Activated CD4-positive, alpha-beta T cell treated with anti-CD3 and anti-CD28 coated beads, Interleukin-2, Interleukin-4, amounts not matched to agents 100 ng/mL and 50 ng/mL, durations not matched to agents 16 hours and 8 hours (primary cell): ENCODE data around the gene TNNT2.
A peak's percentile ranks its signal among the peaks of the same experiment; 100 is the strongest.

ENCODE experiments used
- DNase-seq: peaks from one replicate; pipeline ENCODE4 v3.0.0-alpha.2; 2020; ENCODE audit warnings: low spot score

The TNNT2 gene

DNA sequence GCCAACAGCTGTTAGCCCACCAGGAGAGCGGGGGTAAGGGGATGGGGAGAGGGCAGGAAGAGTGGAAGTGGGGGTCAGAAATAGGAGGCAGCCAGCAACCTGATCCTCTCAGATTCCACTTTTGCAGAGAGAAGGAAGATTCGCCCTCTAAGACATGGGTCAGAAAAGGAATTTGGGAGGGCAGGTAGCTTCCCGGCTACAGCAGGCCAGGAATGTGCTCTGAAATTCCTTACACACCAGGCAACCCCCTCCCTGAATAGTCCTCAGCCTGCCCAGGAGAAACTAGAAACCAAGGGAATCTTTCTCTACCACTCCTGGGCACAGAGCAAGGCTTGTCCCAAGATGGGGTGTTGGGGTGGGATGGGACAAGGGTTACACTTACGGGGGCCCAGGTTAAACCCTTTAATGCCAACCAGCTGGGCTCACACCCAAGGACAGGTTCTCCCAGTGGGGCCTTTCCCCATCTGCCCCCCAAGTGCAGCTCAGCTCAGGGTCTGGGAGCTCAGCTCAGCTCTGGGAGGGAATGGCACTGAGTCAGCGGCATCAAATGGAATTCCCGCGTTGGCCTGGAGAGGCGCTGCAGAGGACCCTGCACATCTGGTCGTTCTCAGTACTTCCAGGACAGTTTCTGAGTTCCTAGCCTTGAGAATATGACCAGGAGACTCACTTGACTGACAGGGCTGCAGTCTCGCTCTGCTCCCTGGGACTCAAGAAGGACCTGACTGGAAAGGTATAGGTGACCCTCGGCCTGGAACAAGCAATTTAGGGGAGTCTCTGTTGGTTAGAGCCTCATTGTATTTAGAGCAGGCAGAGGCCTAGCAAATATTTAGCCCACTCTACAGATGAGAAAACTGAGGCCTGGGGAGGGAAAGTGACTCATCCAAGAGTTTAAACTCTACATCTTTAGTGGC, 761 bp downstream of the TNNT2 start:
- DNase-seq = peak; percentile 14

GRCh38 chr1:201376107-201376463, 1.4 kb downstream of the TNNT2 start:
- no peak for DNase-seq

- DNase-seq = no peak
Observed at GRCh38 chr1:201375169-201375568, 2.3 kb downstream of the TNNT2 start.

GRCh38 chr1:201374364-201374763, 3.1 kb downstream of the TNNT2 start:
- no peak for DNase-seq

- DNase-seq = no peak
Observed at GRCh38 chr1:201371792-201372191, 5.7 kb downstream of the TNNT2 start.

DNA sequence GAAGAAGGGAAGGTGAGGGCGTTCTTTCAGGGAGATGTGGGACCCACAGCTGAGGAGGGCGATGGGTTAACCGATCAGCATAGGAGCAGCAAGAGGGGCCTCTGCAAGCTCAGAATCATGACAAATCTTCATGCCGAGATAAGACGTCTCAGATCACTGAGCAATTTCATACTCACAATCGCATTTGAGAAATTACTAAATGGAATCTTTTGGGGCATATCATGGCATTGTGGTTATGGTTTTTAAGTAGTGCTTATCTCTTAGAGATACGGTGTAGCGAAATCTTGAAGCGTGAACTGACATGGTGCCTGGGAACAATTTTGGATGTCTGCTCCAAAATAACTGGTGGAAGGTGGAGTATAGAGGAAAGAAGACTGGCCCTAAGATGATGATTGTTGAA, 6.2 kb downstream of the TNNT2 start:
- DNase-seq = no peak

GRCh38 chr1:201370500-201370899, 7.0 kb downstream of the TNNT2 start:
- DNase-seq = no peak

DNA sequence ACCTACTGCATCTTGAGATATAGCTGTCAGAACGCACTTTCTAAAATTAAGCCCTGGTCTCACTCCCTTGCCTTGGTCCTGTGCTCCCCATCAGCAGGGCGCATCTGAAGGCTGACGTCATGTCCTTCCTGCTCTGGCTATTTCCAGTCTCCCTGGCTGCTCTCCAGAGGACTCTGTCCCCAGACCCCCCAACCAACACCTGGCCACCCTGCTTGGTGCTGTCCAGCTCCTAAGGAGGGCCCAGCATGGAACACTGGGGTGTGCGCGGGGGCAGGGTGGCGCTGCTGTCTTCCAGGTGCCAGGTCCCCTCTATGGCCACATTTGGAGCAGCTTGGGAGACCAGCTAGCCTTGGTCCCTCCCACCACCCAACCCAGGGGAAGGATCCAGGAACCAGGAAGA, 8.3 kb downstream of the TNNT2 start:
- DNase-seq = no peak

- no peak for DNase-seq
Observed at GRCh38 chr1:201366696-201367095, 10.8 kb downstream of the TNNT2 start.

DNA sequence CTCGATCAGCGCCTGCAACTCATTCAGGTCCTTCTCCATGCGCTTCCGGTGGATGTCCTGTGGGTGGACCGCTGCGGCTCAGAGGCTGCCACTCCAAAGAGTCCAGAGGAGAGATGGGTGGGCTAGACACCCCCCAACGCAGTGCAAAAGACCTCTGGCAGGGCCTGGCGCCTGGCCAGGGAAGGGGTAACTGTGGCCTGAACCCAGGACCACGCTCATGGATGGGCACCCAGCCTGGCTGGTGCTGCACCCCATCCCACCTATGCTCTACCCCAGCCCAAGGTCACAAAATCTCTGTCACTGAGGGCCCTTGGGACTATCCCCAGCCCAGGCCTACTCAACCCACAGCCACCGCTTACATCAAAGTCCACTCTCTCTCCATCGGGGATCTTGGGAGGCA, 12.2 kb downstream of the TNNT2 start:
- DNase-seq = no peak

- DNase-seq = no peak
Observed at GRCh38 chr1:201364808-201365105, 12.7 kb downstream of the TNNT2 start.

- DNase-seq = no peak
Observed at GRCh38 chr1:201363467-201363866, 14.0 kb downstream of the TNNT2 start.

GRCh38 chr1:201362906-201363305, 14.6 kb downstream of the TNNT2 start:
- no peak for DNase-seq

DNA sequence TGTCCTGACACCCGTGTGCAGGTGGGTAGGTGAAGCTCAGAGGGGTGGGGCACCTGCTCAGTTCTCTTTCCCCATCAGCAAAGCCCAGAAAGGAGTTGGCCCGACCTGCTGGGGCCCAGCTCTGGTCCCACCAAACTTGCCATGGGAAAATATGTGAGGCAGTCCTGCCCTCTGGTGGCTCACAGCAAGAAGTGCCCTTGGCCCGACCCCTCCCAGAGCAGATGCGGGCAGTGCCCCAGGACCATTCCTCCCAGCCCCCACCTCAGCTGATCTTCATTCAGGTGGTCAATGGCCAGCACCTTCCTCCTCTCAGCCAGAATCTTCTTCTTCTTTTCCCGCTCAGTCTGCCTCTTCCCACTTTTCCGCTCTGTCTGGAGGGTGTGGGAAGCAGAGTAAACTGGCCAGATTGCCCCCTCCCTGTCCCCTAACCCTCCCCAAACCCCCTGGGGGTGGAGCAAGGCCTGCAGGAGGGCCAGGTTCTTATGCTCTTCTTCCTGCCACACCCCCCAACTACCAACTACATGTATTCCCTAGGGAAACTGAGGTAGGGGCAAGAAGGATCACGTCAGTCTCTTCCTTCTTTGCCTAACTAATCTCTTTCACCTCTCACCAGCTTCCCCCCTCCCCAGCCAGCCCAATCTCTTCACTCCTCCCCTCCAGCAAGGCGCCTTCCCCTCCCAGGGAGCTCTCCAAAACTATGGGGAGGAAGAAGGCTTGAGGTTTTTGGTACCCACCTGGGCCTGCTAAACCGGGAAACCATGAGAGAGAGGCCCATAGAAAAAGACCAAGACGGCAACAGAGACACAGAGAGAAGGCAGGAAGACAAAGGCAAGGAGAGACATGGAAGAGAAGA, 15.6 kb downstream of the TNNT2 start:
- DNase-seq = peak; percentile 40

GRCh38 chr1:201360901-201361651, 16.4 kb downstream of the TNNT2 start:
- no peak for DNase-seq

- no peak for DNase-seq
Observed at GRCh38 chr1:201360486-201360885, 17.0 kb downstream of the TNNT2 start.

- no peak for DNase-seq
Observed at GRCh38 chr1:201359873-201360210, 17.6 kb downstream of the TNNT2 start.

GRCh38 chr1:201359031-201359872, 18.2 kb downstream of the TNNT2 start:
- no peak for DNase-seq

DNA sequence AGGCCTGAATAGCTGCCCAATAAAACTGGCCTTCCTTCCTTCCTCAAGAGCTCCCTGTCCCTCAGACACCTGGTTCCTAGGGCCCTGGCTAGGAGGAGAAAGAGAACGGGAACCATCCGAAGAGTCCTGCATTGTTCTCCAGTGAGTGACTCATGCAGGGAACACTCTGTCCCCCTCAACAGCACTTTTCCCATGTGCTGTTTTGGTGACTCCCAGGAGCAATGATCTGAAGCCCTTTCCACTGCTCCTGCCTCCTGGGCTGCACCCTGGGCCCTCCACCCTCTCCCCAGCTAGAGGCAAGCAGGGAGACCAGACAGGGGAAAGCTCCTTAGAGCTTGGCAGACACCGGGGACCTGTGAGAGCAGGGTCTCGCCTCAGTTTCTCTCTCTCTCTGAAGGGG, 18.9 kb downstream of the TNNT2 start:
- DNase-seq = no peak

- DNase-seq = no peak
Observed at GRCh38 chr1:201357636-201358348, 19.7 kb downstream of the TNNT2 start.

GRCh38 chr1:201357211-201357610, 20.3 kb downstream of the TNNT2 start:
- DNase-seq = no peak
